Measurements from ENCODE around the gene HMCN2. TPM values are rescaled to one million over a fixed set of nuclear protein-coding genes. Genes with fewer than 3 reads are reported as not detected.

HMCN2 gene
- total RNA-seq, 1 donor from 2014 or later, result 9.3 TPM

DNA sequence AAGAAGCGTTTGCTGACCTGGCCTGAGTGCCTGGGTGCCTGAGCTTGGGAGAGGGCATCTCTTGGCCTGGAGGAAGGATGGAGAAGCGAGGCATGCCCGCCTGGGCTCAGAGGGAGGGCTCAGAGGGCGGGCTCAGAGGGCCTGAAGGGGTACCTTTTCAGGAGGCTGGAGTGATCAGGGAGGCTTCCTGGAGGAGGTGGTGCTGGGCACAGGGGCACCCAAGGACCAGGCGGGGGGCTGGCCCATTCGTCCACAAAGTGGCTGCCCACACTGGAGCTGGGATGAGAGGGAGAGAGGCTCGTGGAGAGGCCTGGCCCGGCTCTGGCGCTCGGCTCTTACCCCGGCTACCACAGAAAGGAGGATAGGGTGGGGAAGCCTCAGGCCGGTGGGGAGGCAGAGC, 212.0 kb downstream of the HMCN2 start:
- Mint-ChIP-seq H3K4me1 (ENCODE audit: low read depth, unreplicated experiment) (peaks cover 21% of the 10 kb centered on the region), H3K27ac (ENCODE audit: unreplicated experiment) (no peak overlapping the region), H3K27me3 (ENCODE audit: unreplicated experiment) (peaks cover 4% of the 10 kb centered on the region), H3K9me3 (ENCODE audit: unreplicated experiment) (no peaks in the 10 kb centered on the region), H3K36me3 (ENCODE audit: unreplicated experiment) (no peaks in the 10 kb centered on the region), H3K4me3 (ENCODE audit: unreplicated experiment) (no peak overlapping the region)
- TF ChIP-seq, protein P1, sequence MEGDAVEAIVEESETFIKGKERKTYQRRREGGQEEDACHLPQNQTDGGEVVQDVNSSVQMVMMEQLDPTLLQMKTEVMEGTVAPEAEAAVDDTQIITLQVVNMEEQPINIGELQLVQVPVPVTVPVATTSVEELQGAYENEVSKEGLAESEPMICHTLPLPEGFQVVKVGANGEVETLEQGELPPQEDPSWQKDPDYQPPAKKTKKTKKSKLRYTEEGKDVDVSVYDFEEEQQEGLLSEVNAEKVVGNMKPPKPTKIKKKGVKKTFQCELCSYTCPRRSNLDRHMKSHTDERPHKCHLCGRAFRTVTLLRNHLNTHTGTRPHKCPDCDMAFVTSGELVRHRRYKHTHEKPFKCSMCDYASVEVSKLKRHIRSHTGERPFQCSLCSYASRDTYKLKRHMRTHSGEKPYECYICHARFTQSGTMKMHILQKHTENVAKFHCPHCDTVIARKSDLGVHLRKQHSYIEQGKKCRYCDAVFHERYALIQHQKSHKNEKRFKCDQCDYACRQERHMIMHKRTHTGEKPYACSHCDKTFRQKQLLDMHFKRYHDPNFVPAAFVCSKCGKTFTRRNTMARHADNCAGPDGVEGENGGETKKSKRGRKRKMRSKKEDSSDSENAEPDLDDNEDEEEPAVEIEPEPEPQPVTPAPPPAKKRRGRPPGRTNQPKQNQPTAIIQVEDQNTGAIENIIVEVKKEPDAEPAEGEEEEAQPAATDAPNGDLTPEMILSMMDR (IDR thresholded peaks at IDR 0.05; ENCODE audit: partially characterized antibody, unreplicated experiment), result no peak
- no peak for DNase-seq

DNA sequence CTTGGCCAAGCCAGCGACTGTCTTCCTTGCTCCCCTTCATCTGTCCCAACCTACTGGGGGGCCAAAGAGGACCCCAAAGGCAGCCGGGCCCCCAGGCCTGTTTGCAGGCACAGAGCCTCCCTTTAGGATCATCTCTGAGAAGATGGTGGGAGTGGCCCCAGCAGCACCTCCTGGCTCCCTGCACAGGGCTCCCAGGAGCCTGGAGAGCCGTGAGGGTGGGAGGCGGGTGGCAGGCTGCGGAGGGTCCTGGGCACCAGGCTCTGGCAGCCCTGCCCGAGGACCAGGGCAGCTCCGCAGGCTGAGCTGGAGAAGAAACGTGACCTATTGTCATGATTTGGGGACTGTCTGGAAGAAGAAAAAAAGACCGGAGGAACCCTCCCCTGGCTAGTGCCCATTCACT, 212.6 kb downstream of the HMCN2 start:
- Mint-ChIP-seq H3K9me3 (ENCODE audit: unreplicated experiment) (peaks cover 3% of the 10 kb centered on the region), H3K27me3 (ENCODE audit: unreplicated experiment) (peaks cover 4% of the 10 kb centered on the region), H3K4me3 (ENCODE audit: unreplicated experiment) (no peak overlapping the region), H3K36me3 (ENCODE audit: unreplicated experiment) (no peaks in the 10 kb centered on the region), H3K27ac (ENCODE audit: unreplicated experiment) (no peak overlapping the region), H3K4me1 (ENCODE audit: low read depth, unreplicated experiment) (peaks cover 26% of the 10 kb centered on the region)
- TF ChIP-seq, protein P1 (IDR thresholded peaks at IDR 0.05; ENCODE audit: partially characterized antibody, unreplicated experiment), result no peak
- no peak for DNase-seq

- H3K27ac Mint-ChIP-seq (ENCODE audit: unreplicated experiment), result peak overlapping the region; percentile 33
- H3K9me3 Mint-ChIP-seq (ENCODE audit: unreplicated experiment), result peaks cover 3% of the 10 kb centered on the region
- no peak for DNase-seq
Observed at GRCh38 chr9:130478736-130479575, 213.4 kb downstream of the HMCN2 start.

GRCh38 chr9:130479587-130479986, 214.0 kb downstream of the HMCN2 start:
- DNase-seq, result no peak
- no peaks in the 10 kb centered on the region for H3K36me3 Mint-ChIP-seq (ENCODE audit: unreplicated experiment)
- TF ChIP-seq, protein P1 (IDR thresholded peaks at IDR 0.05; ENCODE audit: partially characterized antibody, unreplicated experiment), result no peak
- no peak overlapping the region for H3K4me3 Mint-ChIP-seq (ENCODE audit: unreplicated experiment)
- H3K27me3 Mint-ChIP-seq (ENCODE audit: unreplicated experiment), result peaks cover 8% of the 10 kb centered on the region
- H3K9me3 Mint-ChIP-seq (ENCODE audit: unreplicated experiment), result peaks cover 3% of the 10 kb centered on the region
- no peak overlapping the region for H3K27ac Mint-ChIP-seq (ENCODE audit: unreplicated experiment)
- peaks cover 31% of the 10 kb centered on the region for H3K4me1 Mint-ChIP-seq (ENCODE audit: low read depth, unreplicated experiment)

More at GRCh38 chr9:130478736-130479575, 213.4 kb downstream of the HMCN2 start:
- TF ChIP-seq, protein P1 (IDR thresholded peaks at IDR 0.05; ENCODE audit: partially characterized antibody, unreplicated experiment), result no peak
- Mint-ChIP-seq H3K36me3 (ENCODE audit: unreplicated experiment) (no peaks in the 10 kb centered on the region), H3K4me3 (ENCODE audit: unreplicated experiment) (no peak overlapping the region), H3K27me3 (ENCODE audit: unreplicated experiment) (peaks cover 8% of the 10 kb centered on the region), H3K4me1 (ENCODE audit: low read depth, unreplicated experiment) (peaks cover 30% of the 10 kb centered on the region)

DNA sequence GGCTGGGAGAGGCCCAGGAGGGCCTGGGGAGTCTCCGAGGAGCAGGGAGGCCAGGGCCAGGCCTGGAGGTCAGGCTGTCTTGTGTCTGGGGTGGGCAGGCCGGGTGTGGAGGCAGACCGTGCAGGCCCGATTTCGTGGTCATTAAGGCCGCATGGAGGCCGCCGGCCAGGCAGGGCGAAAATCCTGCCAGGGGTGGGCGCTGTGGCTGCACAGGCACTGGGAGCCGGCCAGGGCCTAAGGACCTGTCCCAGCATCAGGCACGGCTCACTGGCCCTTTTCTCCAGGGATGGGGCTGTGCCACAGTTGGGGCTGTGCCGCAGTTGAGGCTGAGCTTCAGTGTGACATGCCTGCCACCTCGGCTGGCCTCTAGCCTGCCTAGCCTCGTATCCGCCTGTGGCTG, 215.1 kb downstream of the HMCN2 start:
- no peak overlapping the region for H3K4me3 Mint-ChIP-seq (ENCODE audit: unreplicated experiment)
- H3K27ac Mint-ChIP-seq (ENCODE audit: unreplicated experiment), result no peak overlapping the region
- H3K4me1 Mint-ChIP-seq (ENCODE audit: low read depth, unreplicated experiment), result peaks cover 30% of the 10 kb centered on the region
- DNase-seq, result peak; percentile 57
- peaks cover 3% of the 10 kb centered on the region for H3K9me3 Mint-ChIP-seq (ENCODE audit: unreplicated experiment)
- H3K36me3 Mint-ChIP-seq (ENCODE audit: unreplicated experiment), result no peaks in the 10 kb centered on the region
- H3K27me3 Mint-ChIP-seq (ENCODE audit: unreplicated experiment), result peaks cover 8% of the 10 kb centered on the region
- TF ChIP-seq, protein P1 (IDR thresholded peaks at IDR 0.05; ENCODE audit: partially characterized antibody, unreplicated experiment), result no peak

All from glutamatergic neuron (in vitro differentiated cells).